ENCODE measurements around the gene CAPN15. TPM values are rescaled to one million over a fixed set of nuclear protein-coding genes. Genes with fewer than 3 reads are reported as not detected.

Gene CAPN15
- total RNA-seq, 1 experiment from 2014 or later: 76.4 TPM

GRCh38 chr16:519425-519824 lies 8.1 kb upstream of the CAPN15 start:
- no peak overlapping the region for H3K23ac ChIP-seq (ENCODE audit: insufficient read length, low read depth, low read length)
- no CpG with 5 or more reads among the region's 19 CpGs for WGBS (ENCODE audit: extremely low coverage, insufficient read length, low lambda C conversion rate)
- no peaks in the 10 kb centered on the region for H3K79me1 ChIP-seq (ENCODE audit: insufficient read depth, low read depth, low read length, poor library complexity, severe bottlenecking)
- H4K5ac ChIP-seq (ENCODE audit: insufficient read length, low read depth, low read length): no peak overlapping the region
- H2BK12ac ChIP-seq (ENCODE audit: insufficient read length, low read depth, low read length): no peak overlapping the region
- H3K4ac ChIP-seq (ENCODE audit: low read depth, low read length): no peak overlapping the region
- no peak overlapping the region for H2AFZ ChIP-seq (ENCODE audit: low read length)
- no peak overlapping the region for H2BK15ac ChIP-seq (ENCODE audit: low read depth, low read length)
- H3K79me2 ChIP-seq (ENCODE audit: insufficient read depth, low read length): no peaks in the 10 kb centered on the region
- no peak overlapping the region for H4K8ac ChIP-seq (replicated peaks; ENCODE audit: insufficient read length, low read depth, low read length)
- no peak overlapping the region for H4K91ac ChIP-seq (ENCODE audit: insufficient read length, low read depth, low read length)
- no peaks in the 10 kb centered on the region for H3K27me3 ChIP-seq (ENCODE audit: insufficient read depth, low read length)
- H3K36me3 Mint-ChIP-seq (ENCODE audit: insufficient read depth in 1 of 3, low read depth in 3 of 3): peaks cover 5 to 21% (median 20%) of the 10 kb centered on the region in 3 experiments; a peak in 6 of 7 replicates
- H3K18ac ChIP-seq (ENCODE audit: insufficient read length, low read depth, low read length): no peak overlapping the region
- H3K27me3 Mint-ChIP-seq (ENCODE audit: low read depth): no peaks in the 10 kb centered on the region; the same call in 1 of the 2 replicates
- no peak overlapping the region; the same call in 1 of the 2 replicates for H3K14ac ChIP-seq (ENCODE audit: insufficient read depth, low read length)
- H3K9me3 Mint-ChIP-seq: no peaks in the 10 kb centered on the region
- no peak overlapping the region for H3K9ac ChIP-seq (ENCODE audit: extremely low read depth, insufficient read length, low read length)
- H3K23me2 ChIP-seq (ENCODE audit: insufficient read length, low read depth, low read length, poor library complexity, severe bottlenecking): no peaks in the 10 kb centered on the region
- H3K4me1 ChIP-seq (ENCODE audit: insufficient read depth, low read length): no peaks in the 10 kb centered on the region
- no peak overlapping the region for H3K27ac ChIP-seq (ENCODE audit: insufficient read length, low read depth, low read length)
- no peak for DNase-seq
- no peak overlapping the region for H2AK5ac ChIP-seq (ENCODE audit: insufficient read length, low read length)
- no peak overlapping the region for H2BK120ac ChIP-seq (ENCODE audit: low read depth, low read length, poor library complexity, severe bottlenecking)
- no peaks in the 10 kb centered on the region for H4K20me1 ChIP-seq (ENCODE audit: control insufficient read depth, insufficient read depth, insufficient read length)
- peaks cover 0 to 5% of the 10 kb centered on the region in 2 experiments; a peak in 2 of 4 replicates for H3K4me1 Mint-ChIP-seq
- H2BK5ac ChIP-seq (ENCODE audit: insufficient read length, low read length): no peak overlapping the region
- H3K27ac Mint-ChIP-seq: peak overlapping the region in 1 of 3 experiments; percentile 68; a peak in 1 of 7 replicates
- no peak for TF ChIP-seq CTCF (conservative IDR thresholded peaks at IDR 0.05)
- H3K4me2 ChIP-seq (ENCODE audit: insufficient read depth, insufficient read length, low read length): no peak overlapping the region
- H3K9me3 ChIP-seq (ENCODE audit: control insufficient read depth, low read depth, low read length): no peaks in the 10 kb centered on the region
- no peak overlapping the region for H3T11ph ChIP-seq (ENCODE audit: low read length)
- no peak overlapping the region for H3K56ac ChIP-seq (ENCODE audit: insufficient read length, low read depth, low read length)
- no peak overlapping the region for H3K4me3 Mint-ChIP-seq
- no peak overlapping the region for H2BK20ac ChIP-seq (ENCODE audit: low read depth, low read length, poor library complexity, severe bottlenecking)

Measured in H9 (cell line).